K562 (cell line): ENCODE results near the gene DNAH5. TPM values are rescaled to one million over a fixed set of nuclear protein-coding genes. Genes with fewer than 3 reads are reported as not detected.

Source experiments
- ATAC-seq: fragments of 200-7000 bp; cut with Tn5 transposase; 3 replicates; pipeline ENCODE4 v1.9.1; 2020; ENCODE audit warnings: moderate library complexity
- BruUV-seq: library from RNA; stranded (reverse); fragments of 400-500 nt; replicated peaks from 2 replicates; lab custom pipeline; 2021; lab: Mats Ljungman, UMichigan
- CTCF ChIA-PET: fragments of 300-600 bp; formaldehyde crosslinking; extraction: SDS; loops from one replicate; lab custom pipeline; 2021; ENCODE audit warnings: low intra/inter-chr PET ratio; lab: Yijun Ruan, JAX
- POLR2A ChIA-PET: fragments of 300-600, 350-650 bp; sonication (Branson Sonifier 250); formaldehyde crosslinking; extraction: SDS; loops from one replicate; lab custom pipeline; 2021; ENCODE audit warnings: antibody characterized with exemption, inconsistent platforms; lab: Yijun Ruan, JAX
- DNase-seq, 4 experiments: peaks; one replicate each; pipeline versions ENCODE4 v3.0.0 to v3.0.0-alpha.2; 2011 to 2018; ENCODE audit warnings: low spot score in 3 of 4, mixed read lengths in 3 of 4; ENCODE audit errors: extremely low read depth in 1 of 4
- FAIRE-seq: peaks from 2 replicates; lab custom pipeline; 2011; peaks lifted over from hg19 to GRCh38; lab: Jason Lieb, UNC
- H2AFZ ChIP-seq: 2 replicates; pipeline ENCODE4 v1.6.0; 2011; ENCODE audit warnings: low read depth, low read length, control low read depth, inconsistent platforms
- H3K27ac ChIP-seq: fragments of 200-600 bp; 3 replicates; pipeline ENCODE4 v1.8.0; 2011; ENCODE audit warnings: low read depth, mild to moderate bottlenecking, control low read depth, inconsistent platforms, low read length, moderate library complexity, mixed read lengths; ENCODE audit errors: extremely low read depth
- H3K27me3 ChIP-seq, 2 experiments: fragments of 300-600 bp in 1 of 2; 2 replicates in 1 of 2; 3 replicates in 1 of 2; pipeline versions ENCODE4 v1.6.0 to v1.8.0; 2011; ENCODE audit warnings: inconsistent platforms in 2 of 2, low read length in 2 of 2, mild to moderate bottlenecking in 1 of 2, mixed read lengths in 1 of 2, moderate library complexity in 1 of 2; ENCODE audit not compliant: control insufficient read depth in 2 of 2, insufficient read depth in 2 of 2
- H3K36me3 ChIP-seq: fragments of 300-600 bp; 3 replicates; pipeline ENCODE4 v1.8.0; 2011; ENCODE audit warnings: mild to moderate bottlenecking, low read length, inconsistent platforms; ENCODE audit not compliant: control insufficient read depth, insufficient read depth
- H3K4me1 ChIP-seq, 2 experiments: fragments of 200-600 bp in 1 of 2; replicated peaks in 1 of 2; 2 replicates in 1 of 2; 3 replicates in 1 of 2; pipeline versions ENCODE4 v1.5.1 to v1.8.0; 2011; ENCODE audit warnings: inconsistent platforms in 2 of 2, low read length in 2 of 2, mild to moderate bottlenecking in 1 of 2, mixed read lengths in 1 of 2, moderate library complexity in 1 of 2; ENCODE audit not compliant: control insufficient read depth in 2 of 2, insufficient read depth in 2 of 2
- H3K4me2 ChIP-seq: 2 replicates; pipeline ENCODE4 v1.6.1; 2011; ENCODE audit warnings: low read length, control low read depth, inconsistent platforms, mixed read lengths; ENCODE audit not compliant: insufficient read depth
- H3K4me3 ChIP-seq: fragments of 200-600 bp; sonication (generic), shearing (Covaris generic); 2 replicates; pipeline ENCODE4 v1.5.1; 2016; ENCODE audit warnings: control low read depth, inconsistent platforms
- H3K79me2 ChIP-seq: fragments of 200-600 bp; 3 replicates; pipeline ENCODE4 v1.8.0; 2011; ENCODE audit warnings: low read length, inconsistent platforms; ENCODE audit not compliant: control insufficient read depth, insufficient read depth
- H3K9ac ChIP-seq, 2 experiments: 2 replicates each; pipeline versions ENCODE4 v1.6.0 to v1.6.1; 2011; ENCODE audit warnings: low read depth in 2 of 2, low read length in 2 of 2, control low read depth in 1 of 2, inconsistent platforms in 1 of 2, mild to moderate bottlenecking in 1 of 2, mixed read lengths in 1 of 2; ENCODE audit not compliant: insufficient read depth in 1 of 2
- H3K9me1 ChIP-seq: one replicate; pipeline ENCODE4 v1.6.0; 2011; ENCODE audit warnings: inconsistent platforms, mild to moderate bottlenecking, low read length, moderate library complexity; ENCODE audit not compliant: control insufficient read depth, insufficient read depth
- H3K9me3 ChIP-seq: replicated peaks from 2 replicates; pipeline ENCODE4 v1.5.1; 2011; ENCODE audit warnings: low read depth, low read length, inconsistent platforms; ENCODE audit not compliant: control insufficient read depth, insufficient read depth
- H4K20me1 ChIP-seq: replicated peaks from 2 replicates; pipeline ENCODE4 v1.6.1; 2011; ENCODE audit warnings: low read length, inconsistent platforms, mixed read lengths; ENCODE audit not compliant: control insufficient read depth, insufficient read depth
- KLF6 ChIP-seq: fragments of 250-450 bp; sonication (Bioruptor Pico); IDR thresholded peaks from 2 replicates; pipeline ENCODE4 v1.4.0; 2020; ENCODE audit warnings: mild to moderate bottlenecking, moderate library complexity, borderline replicate concordance
- PPARD ChIP-seq: fragments of 250-450 bp; sonication (Bioruptor Pico); IDR thresholded peaks from 2 replicates; pipeline ENCODE4 v1.8.0; 2022; ENCODE audit warnings: inconsistent platforms, mild to moderate bottlenecking, moderate library complexity
- SMAD3 ChIP-seq: fragments of 450-650 bp; formaldehyde crosslinking; conservative IDR thresholded peaks from 2 replicates; pipeline ENCODE4 v1.4.0; 2020; ENCODE audit warnings: mild to moderate bottlenecking
- SP1 ChIP-seq: sonication (generic); formaldehyde crosslinking; IDR thresholded peaks from 2 replicates; pipeline ENCODE4 v1.8.1; 2022; ENCODE audit warnings: mild to moderate bottlenecking, missing genetic modification reagents
- TRIM28 ChIP-seq: fragments of 450-650 bp; IDR thresholded peaks from 2 replicates; pipeline ENCODE4 v1.6.1; 2017
- U2AF1 ChIP-seq: fragments of 200-400 bp; formaldehyde crosslinking; optimal IDR thresholded peaks from 2 replicates; pipeline ENCODE3; 2017; ENCODE audit warnings: mild to moderate bottlenecking, low read depth, low read length, moderate library complexity
- ZNF76 ChIP-seq: fragments of 250-450 bp; sonication (Bioruptor Pico); IDR thresholded peaks from 2 replicates; pipeline ENCODE4 v1.4.0; 2020; ENCODE audit warnings: mild to moderate bottlenecking, moderate library complexity, borderline replicate concordance
- WGBS: fragments of 100-300 bp; shearing (Covaris generic); methylation state at CpG from one replicate; pipeline ENCODE4 v1.1.6; 2016; ENCODE audit warnings: low coverage, mixed read lengths; ENCODE audit not compliant: insufficient coverage; ENCODE audit errors: missing lambda C conversion rate; 5-methylcytosine and 5-hydroxymethylcytosine counted together
- in situ Hi-C: fragments of 300-500 bp; cut with MboI; formaldehyde crosslinking; loops from 4 replicates; pipeline ENCODE4 v1.15.0; 2018; ENCODE audit warnings: inconsistent platforms, mixed read lengths
- intact Hi-C: fragments of 100-400 bp; cut with micrococcal nuclease; formaldehyde crosslinking; loops from 2 replicates; pipeline ENCODE4 v1.14.2; 2022
- polyA plus RNA-seq, 8 experiments: library from polyadenylated mRNA; depleted of rRNA in 4 of 8; stranded (reverse) in 5 of 8; unstranded in 3 of 8; fragments of >200 nt; fragmentation: Nextera tagmentation in 2 of 8; fragmentation: Illumina TruSeq in 1 of 8; extraction: Ambion mirVana in 2 of 8; extraction: Trizol in 1 of 8; gene quantifications; 2 replicates each; pipeline versions ENCODE4 v1.2.1 to v1.2.3, GENCODE V29; 2011 to 2014; ENCODE audit warnings: inconsistent platforms in 1 of 8, missing spikeins in 1 of 8
- total RNA-seq, 7 experiments: library from RNA; depleted of rRNA in 6 of 7; stranded (reverse); fragments of >200 nt in 6 of 7; fragmentation: Illumina TruSeq in 2 of 7; extraction: Trizol in 2 of 7; gene quantifications; 2 replicates each; pipeline versions ENCODE4 v1.2.1 to v1.2.3, GENCODE V29; 2011 to 2021; ENCODE audit warnings: low replicate concordance in 1 of 7
- TF ChIP-seq, protein P1 (sequence below): fragments of 450-650 bp; IDR thresholded peaks from 2 replicates; pipeline ENCODE4 v1.6.1; 2016; ENCODE audit warnings: missing biosample characterization, missing genetic modification characterization
- TF ChIP-seq, protein P2 (sequence below): fragments of 250-450 bp; sonication (Bioruptor Pico); IDR thresholded peaks from 2 replicates; pipeline ENCODE4 v1.8.0; 2021; ENCODE audit warnings: moderate library complexity, mild to moderate bottlenecking, inconsistent platforms
- TF ChIP-seq, protein P3 (sequence below): sonication (generic); formaldehyde crosslinking; IDR thresholded peaks from 2 replicates; pipeline ENCODE4 v1.5.0; 2020; ENCODE audit warnings: missing genetic modification reagents
- TF ChIP-seq, protein P4 (sequence below): sonication (generic); formaldehyde crosslinking; IDR thresholded peaks from 2 replicates; pipeline ENCODE4 v1.8.1; 2023; ENCODE audit warnings: mild to moderate bottlenecking, missing genetic modification reagents

The DNAH5 gene
- total and polyA plus RNA-seq, 9 of the 15 experiments (the other 6 are each of a cell fraction or from before 2014, with no cell fraction given): 0.03 TPM; not detected in 8

DNA sequence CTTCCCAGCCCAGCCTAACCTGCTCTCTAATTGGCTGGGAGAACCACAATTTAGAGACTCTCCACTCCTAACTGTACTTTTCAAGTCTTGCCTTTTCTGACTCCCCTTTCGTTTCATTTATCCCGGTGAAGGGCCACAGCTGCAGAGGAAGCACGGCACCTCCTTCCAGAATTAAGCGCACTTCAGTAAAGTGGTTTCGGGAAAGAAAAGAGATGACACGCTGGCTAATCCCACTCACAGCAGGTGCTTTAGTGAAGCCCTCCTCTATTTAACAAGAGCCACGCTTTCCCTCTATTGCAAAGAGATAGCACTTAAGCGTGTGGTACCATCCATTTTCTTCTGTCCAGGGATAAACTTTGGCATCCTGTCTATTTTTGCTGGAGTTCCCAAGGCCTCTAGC lies 4.8 kb downstream of the DNAH5 start:
- 4% methylated on average over 8 of the region's 8 CpGs for WGBS
- in situ Hi-C loops: no loop called here
- H3K4me1 ChIP-seq: no peaks in the 10 kb centered on the region
- H3K79me2 ChIP-seq: no peaks in the 10 kb centered on the region
- no TSS peak for BruUV-seq
- H3K4me3 ChIP-seq: no peak overlapping the region
- no peaks in the 10 kb centered on the region for H3K9me1 ChIP-seq
- TF ChIP-seq ZNF76 (CRISPR knock-in tag): no peak
- H3K27ac ChIP-seq: no peak overlapping the region
- H3K9me3 ChIP-seq: no peaks in the 10 kb centered on the region
- no peaks in the 10 kb centered on the region for H4K20me1 ChIP-seq
- ATAC-seq: no peak
- ChIA-PET CTCF (no interaction called here), POLR2A (no interaction called here)
- no peak for DNase-seq
- intact Hi-C loops: no loop called here
- no peak overlapping the region for H3K4me2 ChIP-seq
- H3K27me3 ChIP-seq: no peaks in the 10 kb centered on the region
- no peak for FAIRE-seq
- no peaks in the 10 kb centered on the region for H3K36me3 ChIP-seq
- H3K9ac ChIP-seq: no peak overlapping the region
- H2AFZ ChIP-seq: no peak overlapping the region

DNA sequence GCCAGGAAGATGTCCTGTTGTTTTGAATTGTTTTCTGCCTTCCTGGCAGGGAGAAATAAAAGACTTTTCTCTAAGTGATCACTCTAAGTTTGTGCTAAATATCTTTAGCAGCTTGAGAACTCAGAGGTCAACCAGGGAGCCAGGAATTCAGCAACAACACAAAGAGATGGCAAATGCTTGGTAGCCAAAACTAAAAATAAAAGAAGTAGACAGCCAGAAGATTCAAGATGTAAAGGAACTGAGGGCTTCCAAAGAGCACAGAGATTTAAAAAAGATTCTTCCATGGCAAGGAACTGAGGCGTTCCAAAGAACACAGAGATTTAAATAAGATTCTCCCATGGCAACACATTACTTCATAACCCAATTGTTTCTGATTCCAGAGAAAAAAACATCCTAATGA lies 9.6 kb downstream of the DNAH5 start:
- CTCF ChIA-PET: no interaction called here
- Histone ChIP-seq H3K9ac (no peak overlapping the region), H3K9me3 (no peaks in the 10 kb centered on the region), H3K4me3 (no peak overlapping the region), H3K9me1 (no peaks in the 10 kb centered on the region), H2AFZ (no peak overlapping the region), H4K20me1 (no peaks in the 10 kb centered on the region), H3K36me3 (no peaks in the 10 kb centered on the region), H3K4me1 (no peaks in the 10 kb centered on the region), H3K79me2 (no peaks in the 10 kb centered on the region), H3K4me2 (no peak overlapping the region), H3K27ac (no peak overlapping the region), H3K27me3 (no peaks in the 10 kb centered on the region)
- WGBS: 0% methylated on average over 1 of the region's 1 CpG
- no TSS peak for BruUV-seq
- ATAC-seq (no peak), FAIRE-seq (no peak), DNase-seq (no peak)
- intact Hi-C loops: no loop called here
- in situ Hi-C loops: no loop called here
- no peak for TF ChIP-seq TRIM28
- TF ChIP-seq, protein P1, sequence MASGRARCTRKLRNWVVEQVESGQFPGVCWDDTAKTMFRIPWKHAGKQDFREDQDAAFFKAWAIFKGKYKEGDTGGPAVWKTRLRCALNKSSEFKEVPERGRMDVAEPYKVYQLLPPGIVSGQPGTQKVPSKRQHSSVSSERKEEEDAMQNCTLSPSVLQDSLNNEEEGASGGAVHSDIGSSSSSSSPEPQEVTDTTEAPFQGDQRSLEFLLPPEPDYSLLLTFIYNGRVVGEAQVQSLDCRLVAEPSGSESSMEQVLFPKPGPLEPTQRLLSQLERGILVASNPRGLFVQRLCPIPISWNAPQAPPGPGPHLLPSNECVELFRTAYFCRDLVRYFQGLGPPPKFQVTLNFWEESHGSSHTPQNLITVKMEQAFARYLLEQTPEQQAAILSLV: no peak
- TF ChIP-seq U2AF1: no peak
- no peak for TF ChIP-seq SP1 (CRISPR knock-in tag)
- no peak for TF ChIP-seq SMAD3 (CRISPR knock-in tag)
- no peak for TF ChIP-seq KLF6 (CRISPR knock-in tag)
- TF ChIP-seq PPARD (CRISPR knock-in tag): no peak
- TF ChIP-seq, protein P2, sequence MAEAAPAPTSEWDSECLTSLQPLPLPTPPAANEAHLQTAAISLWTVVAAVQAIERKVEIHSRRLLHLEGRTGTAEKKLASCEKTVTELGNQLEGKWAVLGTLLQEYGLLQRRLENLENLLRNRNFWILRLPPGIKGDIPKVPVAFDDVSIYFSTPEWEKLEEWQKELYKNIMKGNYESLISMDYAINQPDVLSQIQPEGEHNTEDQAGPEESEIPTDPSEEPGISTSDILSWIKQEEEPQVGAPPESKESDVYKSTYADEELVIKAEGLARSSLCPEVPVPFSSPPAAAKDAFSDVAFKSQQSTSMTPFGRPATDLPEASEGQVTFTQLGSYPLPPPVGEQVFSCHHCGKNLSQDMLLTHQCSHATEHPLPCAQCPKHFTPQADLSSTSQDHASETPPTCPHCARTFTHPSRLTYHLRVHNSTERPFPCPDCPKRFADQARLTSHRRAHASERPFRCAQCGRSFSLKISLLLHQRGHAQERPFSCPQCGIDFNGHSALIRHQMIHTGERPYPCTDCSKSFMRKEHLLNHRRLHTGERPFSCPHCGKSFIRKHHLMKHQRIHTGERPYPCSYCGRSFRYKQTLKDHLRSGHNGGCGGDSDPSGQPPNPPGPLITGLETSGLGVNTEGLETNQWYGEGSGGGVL (CRISPR knock-in tag): no peak
- TF ChIP-seq, protein P3, sequence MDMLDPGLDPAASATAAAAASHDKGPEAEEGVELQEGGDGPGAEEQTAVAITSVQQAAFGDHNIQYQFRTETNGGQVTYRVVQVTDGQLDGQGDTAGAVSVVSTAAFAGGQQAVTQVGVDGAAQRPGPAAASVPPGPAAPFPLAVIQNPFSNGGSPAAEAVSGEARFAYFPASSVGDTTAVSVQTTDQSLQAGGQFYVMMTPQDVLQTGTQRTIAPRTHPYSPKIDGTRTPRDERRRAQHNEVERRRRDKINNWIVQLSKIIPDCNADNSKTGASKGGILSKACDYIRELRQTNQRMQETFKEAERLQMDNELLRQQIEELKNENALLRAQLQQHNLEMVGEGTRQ (CRISPR knock-in tag): no peak
- TF ChIP-seq, protein P4, sequence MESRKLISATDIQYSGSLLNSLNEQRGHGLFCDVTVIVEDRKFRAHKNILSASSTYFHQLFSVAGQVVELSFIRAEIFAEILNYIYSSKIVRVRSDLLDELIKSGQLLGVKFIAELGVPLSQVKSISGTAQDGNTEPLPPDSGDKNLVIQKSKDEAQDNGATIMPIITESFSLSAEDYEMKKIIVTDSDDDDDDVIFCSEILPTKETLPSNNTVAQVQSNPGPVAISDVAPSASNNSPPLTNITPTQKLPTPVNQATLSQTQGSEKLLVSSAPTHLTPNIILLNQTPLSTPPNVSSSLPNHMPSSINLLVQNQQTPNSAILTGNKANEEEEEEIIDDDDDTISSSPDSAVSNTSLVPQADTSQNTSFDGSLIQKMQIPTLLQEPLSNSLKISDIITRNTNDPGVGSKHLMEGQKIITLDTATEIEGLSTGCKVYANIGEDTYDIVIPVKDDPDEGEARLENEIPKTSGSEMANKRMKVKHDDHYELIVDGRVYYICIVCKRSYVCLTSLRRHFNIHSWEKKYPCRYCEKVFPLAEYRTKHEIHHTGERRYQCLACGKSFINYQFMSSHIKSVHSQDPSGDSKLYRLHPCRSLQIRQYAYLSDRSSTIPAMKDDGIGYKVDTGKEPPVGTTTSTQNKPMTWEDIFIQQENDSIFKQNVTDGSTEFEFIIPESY (CRISPR knock-in tag): no peak
- POLR2A ChIA-PET: no interaction called here
